ENCODE data around the gene FCER2. TPM values are rescaled to one million over a fixed set of nuclear protein-coding genes. Genes with fewer than 3 reads are reported as not detected.

FCER2 gene
- total RNA-seq, 1 donor from 2014 or later, result 0.50 TPM

GRCh38 chr19:7740682-7741054, 38.7 kb upstream of the FCER2 start:
- Histone ChIP-seq H3K4me3 (peak overlapping the region; percentile 3), H3K27me3 (ENCODE audit: low read depth) (no peaks in the 10 kb centered on the region), H3K4me1 (no peaks in the 10 kb centered on the region), H3K36me3 (no peaks in the 10 kb centered on the region), H3K27ac (no peak overlapping the region), H3K9me3 (no peaks in the 10 kb centered on the region)
- no peak for TF ChIP-seq CTCF (IDR thresholded peaks at IDR 0.05)
- ATAC-seq, result no peak
- intact Hi-C loops (cut with DNase I), result no loop called here
- DNase-seq, result no peak

- no peaks in the 10 kb centered on the region for H3K36me3 ChIP-seq
- peak overlapping the region; percentile 3 for H3K4me3 ChIP-seq
- H3K4me1 ChIP-seq, result no peaks in the 10 kb centered on the region
- no peak for ATAC-seq
- no peak for DNase-seq
- no peaks in the 10 kb centered on the region for H3K9me3 ChIP-seq
- intact Hi-C loops (cut with DNase I), result no loop called here
- H3K27me3 ChIP-seq (ENCODE audit: low read depth), result no peaks in the 10 kb centered on the region
- no peak for TF ChIP-seq CTCF (IDR thresholded peaks at IDR 0.05)
- no peak overlapping the region for H3K27ac ChIP-seq
These were observed 38.1 kb upstream of the FCER2 start for GRCh38 chr19:7739801-7740681.

GRCh38 chr19:7739211-7739755, 37.4 kb upstream of the FCER2 start:
- Histone ChIP-seq H3K27ac (no peak overlapping the region), H3K9me3 (no peaks in the 10 kb centered on the region), H3K4me3 (no peak overlapping the region), H3K27me3 (ENCODE audit: low read depth) (no peaks in the 10 kb centered on the region), H3K36me3 (no peaks in the 10 kb centered on the region), H3K4me1 (no peaks in the 10 kb centered on the region)
- DNase-seq (no peak), ATAC-seq (no peak)
- intact Hi-C loops (cut with DNase I), result no loop called here
- TF ChIP-seq CTCF (IDR thresholded peaks at IDR 0.05), result no peak

GRCh38 chr19:7738023-7738422, 36.1 kb upstream of the FCER2 start:
- DNase-seq (no peak), ATAC-seq (no peak)
- Histone ChIP-seq H3K4me1 (no peaks in the 10 kb centered on the region), H3K27me3 (ENCODE audit: low read depth) (no peaks in the 10 kb centered on the region), H3K4me3 (no peak overlapping the region), H3K9me3 (no peaks in the 10 kb centered on the region), H3K27ac (no peak overlapping the region), H3K36me3 (no peaks in the 10 kb centered on the region)
- TF ChIP-seq CTCF (IDR thresholded peaks at IDR 0.05), result no peak
- intact Hi-C loops (cut with DNase I), result no loop called here

GRCh38 chr19:7737215-7737614, 35.3 kb upstream of the FCER2 start:
- no peak for TF ChIP-seq CTCF (IDR thresholded peaks at IDR 0.05)
- DNase-seq (no peak), ATAC-seq (no peak)
- H3K36me3 ChIP-seq, result no peaks in the 10 kb centered on the region
- no peak overlapping the region for H3K27ac ChIP-seq
- no peak overlapping the region for H3K4me3 ChIP-seq
- no peaks in the 10 kb centered on the region for H3K4me1 ChIP-seq
- intact Hi-C loops (cut with DNase I), result no loop called here
- H3K9me3 ChIP-seq, result no peaks in the 10 kb centered on the region
- H3K27me3 ChIP-seq (ENCODE audit: low read depth), result no peaks in the 10 kb centered on the region
